ENCODE data around the gene KDR.

The KDR gene

GRCh38 chr4:55031158-55031557, 94.2 kb downstream of the KDR start:
- no peak for TF ChIP-seq CTCF (conservative IDR thresholded peaks at IDR 0.05)
- TF ChIP-seq ZFX (IDR thresholded peaks at IDR 0.05): no peak
- no peak overlapping the region for H3K27ac ChIP-seq

GRCh38 chr4:55030589-55030988, 94.8 kb downstream of the KDR start:
- TF ChIP-seq CTCF (conservative IDR thresholded peaks at IDR 0.05) (no peak), ZFX (IDR thresholded peaks at IDR 0.05) (no peak)
- H3K27ac ChIP-seq: no peak overlapping the region

- no peak for TF ChIP-seq CTCF (conservative IDR thresholded peaks at IDR 0.05)
- TF ChIP-seq ZFX (IDR thresholded peaks at IDR 0.05): no peak
Measured at GRCh38 chr4:55029821-55030503, 95.4 kb downstream of the KDR start.

GRCh38 chr4:55029321-55029720, 96.1 kb downstream of the KDR start:
- TF ChIP-seq CTCF (conservative IDR thresholded peaks at IDR 0.05) (no peak), ZFX (IDR thresholded peaks at IDR 0.05) (no peak)
- H3K27ac ChIP-seq: no peak overlapping the region

More at GRCh38 chr4:55029821-55030503, 95.4 kb downstream of the KDR start:
- H3K27ac ChIP-seq: no peak overlapping the region
